Activated CD4-positive, alpha-beta T cell treated with anti-CD3 and anti-CD28 coated beads, Interleukin-2, amount 10 ng/mL, durations not matched to agents 7 days and 5 days (primary cell): ENCODE measurements around the gene NMUR1. TPM values are rescaled to one million over a fixed set of nuclear protein-coding genes. Genes with fewer than 3 reads are reported as not detected.
"Not testable (repeated sequence)": the region's sequence is repeated elsewhere in the genome, so short reads cannot be mapped to it uniquely, and the experiment has no call there.

Experiments
- CTCF ChIA-PET: fragments of 350-600 bp; sonication (Branson Sonifier 250); formaldehyde crosslinking; loops from one replicate; lab custom pipeline; 2021; ENCODE audit warnings: antibody characterized with exemption; lab: Charles Lee
- POLR2A ChIA-PET: fragments of 350-600 bp; sonication (Branson Sonifier 250); formaldehyde crosslinking; loops from one replicate; lab custom pipeline; 2021; ENCODE audit warnings: antibody characterized with exemption; lab: Charles Lee
- DNase-seq: peaks from one replicate; pipeline ENCODE4 v3.0.0-alpha.2; 2020
- H3K27ac Mint-ChIP-seq: one replicate; pipeline ENCODE4 v1.8.0; 2021; ENCODE audit warnings: mild to moderate bottlenecking, moderate library complexity, mixed read lengths
- H3K27me3 Mint-ChIP-seq: one replicate; pipeline ENCODE4 v1.8.0; 2021; ENCODE audit warnings: mixed read lengths
- H3K36me3 Mint-ChIP-seq: one replicate; pipeline ENCODE4 v1.8.0; 2021; ENCODE audit warnings: low read depth, mixed read lengths
- H3K4me1 Mint-ChIP-seq: one replicate; pipeline ENCODE4 v1.8.0; 2021; ENCODE audit warnings: mixed read lengths
- H3K4me3 Mint-ChIP-seq: one replicate; pipeline ENCODE4 v1.8.0; 2021; ENCODE audit warnings: mild to moderate bottlenecking, moderate library complexity, mixed read lengths
- H3K9me3 Mint-ChIP-seq: one replicate; pipeline ENCODE4 v1.8.0; 2021; ENCODE audit warnings: mixed read lengths
- total RNA-seq, 2 experiments: library from RNA; stranded (reverse); gene quantifications; one replicate each; pipeline ENCODE4 v1.2.3, GENCODE V29; 2021

The NMUR1 gene
- total RNA-seq, 2 experiments from 2014 or later = 0.47 to 0.60 TPM

DNA sequence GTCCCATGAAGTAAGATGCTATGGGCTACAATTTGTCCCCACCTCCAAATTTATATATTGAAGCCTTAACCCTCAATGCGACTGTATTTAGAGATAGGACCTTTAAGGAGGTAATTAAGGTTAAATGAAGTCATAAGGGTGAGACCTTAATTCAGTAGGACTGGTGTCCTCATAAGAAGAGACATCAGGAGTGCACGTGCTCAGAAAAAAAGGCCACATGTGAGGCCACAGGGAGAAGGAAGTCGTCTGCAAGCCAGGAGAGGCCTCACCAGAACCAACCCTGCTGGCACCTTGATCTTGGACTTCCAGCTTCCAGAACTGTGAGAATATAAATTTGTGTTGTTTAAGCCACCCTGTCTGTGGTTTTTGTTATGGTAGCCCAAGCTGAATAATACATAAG is 36.9 kb upstream of the NMUR1 start:
- no peaks in the 10 kb centered on the region for H3K27me3 Mint-ChIP-seq
- no peaks in the 10 kb centered on the region for H3K9me3 Mint-ChIP-seq
- POLR2A ChIA-PET = no interaction called here
- CTCF ChIA-PET = interaction anchor here (0.8 kb wide), 2 partner anchors 62 to 170 kb away, joined by 3 read pairs; no protein-coding TSS in a partner anchor
- H3K36me3 Mint-ChIP-seq = no peaks in the 10 kb centered on the region
- H3K4me3 Mint-ChIP-seq = no peak overlapping the region
- DNase-seq = no peak
- H3K27ac Mint-ChIP-seq = no peak overlapping the region
- H3K4me1 Mint-ChIP-seq = peaks cover 5% of the 10 kb centered on the region

DNA sequence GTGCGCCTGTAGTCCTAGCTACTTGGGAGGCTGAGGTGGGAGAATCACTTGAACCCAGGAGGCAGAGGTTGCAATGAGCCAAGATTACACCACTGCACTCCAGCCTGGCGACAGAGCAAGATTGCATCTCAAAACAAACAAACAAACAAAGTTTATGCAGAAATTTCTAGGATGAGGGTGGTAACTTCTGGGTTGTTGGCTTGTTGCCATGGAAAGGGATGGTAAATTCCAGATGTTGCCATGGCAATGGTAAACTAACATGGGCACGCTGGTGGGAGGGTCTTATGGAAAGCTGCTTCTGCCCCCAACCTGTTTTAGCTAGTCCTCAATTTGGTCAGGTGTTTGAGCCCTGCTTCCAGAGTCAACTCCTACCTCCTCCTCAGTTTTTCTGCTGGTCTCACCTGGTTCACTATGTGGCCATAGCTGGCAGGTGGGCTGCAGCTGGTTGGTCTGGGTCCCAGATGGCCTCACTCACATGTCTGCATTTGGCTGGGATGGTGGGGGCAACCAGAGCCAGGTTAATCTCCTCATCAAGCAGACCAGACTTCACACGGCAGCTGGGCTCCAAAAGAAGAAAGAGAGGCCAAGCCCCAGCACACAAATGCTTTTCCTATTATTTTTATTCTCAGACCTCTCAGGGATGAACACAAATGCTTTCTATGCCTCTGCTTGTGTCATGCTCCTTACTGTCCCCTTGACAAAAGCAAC is 35.8 kb upstream of the NMUR1 start:
- POLR2A ChIA-PET = no interaction called here
- Mint-ChIP-seq H3K9me3 (no peaks in the 10 kb centered on the region), H3K36me3 (no peaks in the 10 kb centered on the region), H3K4me3 (no peak overlapping the region), H3K27me3 (no peaks in the 10 kb centered on the region), H3K4me1 (peaks cover 5% of the 10 kb centered on the region), H3K27ac (no peak overlapping the region)
- CTCF ChIA-PET = interaction anchor here (0.7 to 1.2 kb wide), 3 partner anchors 9 to 36 kb away, joined by 3 to 4 read pairs (median 4); no protein-coding TSS in a partner anchor
- DNase-seq = no peak

DNA sequence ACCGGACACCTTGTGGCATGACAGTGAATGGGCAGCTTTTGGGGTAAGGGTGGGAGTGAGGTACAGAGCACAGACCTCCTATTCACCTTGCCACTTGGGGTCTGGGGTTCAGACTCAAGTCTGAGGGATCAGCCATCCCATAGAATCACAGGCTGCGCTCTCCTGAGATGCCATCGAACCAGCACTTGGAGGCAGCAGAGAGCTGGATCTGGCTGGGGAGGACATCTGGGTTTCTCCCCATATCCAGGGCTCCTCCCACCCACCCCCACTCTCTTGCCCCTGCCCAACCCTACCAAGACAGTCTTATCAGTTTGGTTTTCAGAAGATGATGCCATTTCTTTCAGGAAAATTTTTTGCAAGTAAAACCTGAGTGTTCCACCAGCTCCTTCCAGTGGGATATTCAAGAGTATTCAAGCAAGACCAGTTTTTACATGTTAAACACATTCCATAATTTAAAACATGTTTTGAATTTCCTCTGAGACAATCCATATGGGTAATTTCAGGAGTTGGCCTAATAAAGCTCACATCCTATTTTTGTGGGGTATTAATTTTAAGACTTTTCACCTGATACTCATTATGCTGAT is 33.2 kb upstream of the NMUR1 start:
- Mint-ChIP-seq H3K27ac (no peak overlapping the region), H3K27me3 (no peaks in the 10 kb centered on the region), H3K9me3 (no peaks in the 10 kb centered on the region), H3K4me3 (no peak overlapping the region), H3K36me3 (no peaks in the 10 kb centered on the region), H3K4me1 (peaks cover 2% of the 10 kb centered on the region)
- ChIA-PET POLR2A (interaction anchor here (0.6 kb wide), 1 partner anchor 66 kb away, joined by 4 read pairs; no protein-coding TSS in a partner anchor), CTCF (interaction anchor here (0.5 to 2.2 kb wide), 12 partner anchors 8 to 83 kb away, joined by 3 to 12 read pairs (median 4); no protein-coding TSS in a partner anchor)
- peak; percentile 41 for DNase-seq

DNA sequence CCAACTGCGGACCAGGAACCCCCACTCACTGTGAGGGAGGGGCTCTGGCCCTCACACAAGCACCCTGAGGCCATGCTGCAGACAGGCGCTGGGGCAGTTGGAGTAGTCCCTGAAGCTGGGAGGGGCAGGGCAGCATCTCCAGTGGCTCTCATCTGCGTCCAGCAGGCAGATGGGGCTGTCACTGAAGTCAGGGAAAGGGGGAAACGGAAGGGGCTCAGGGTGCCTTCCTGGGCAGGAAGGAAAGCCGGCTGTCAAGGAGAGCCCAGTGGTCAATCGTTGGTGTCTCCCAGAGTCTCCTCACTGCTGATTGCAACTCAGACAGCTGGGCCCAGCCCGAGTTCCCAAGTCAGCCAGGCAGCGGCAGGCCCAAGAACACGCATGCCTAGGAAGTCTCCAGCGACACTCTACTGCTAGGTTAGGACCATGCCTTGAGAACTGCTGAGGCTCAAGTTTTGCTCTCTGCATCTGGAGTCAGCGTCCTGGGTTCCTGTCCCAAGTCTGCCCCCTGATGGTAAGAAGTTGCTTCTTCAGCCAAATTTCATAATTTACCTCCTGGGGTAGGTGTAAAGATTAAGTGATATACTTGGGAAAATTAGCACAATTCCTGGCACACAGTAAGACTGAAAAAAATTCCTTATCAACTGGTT is 27.4 kb upstream of the NMUR1 start:
- ChIA-PET POLR2A (no interaction called here), CTCF (interaction anchor here (1.2 to 2.4 kb wide), 9 partner anchors 11 to 93 kb away, joined by 3 to 9 read pairs (median 6); partner anchors contain the start of gene NCL)
- H3K36me3 Mint-ChIP-seq = peaks cover 12% of the 10 kb centered on the region
- peaks cover 8% of the 10 kb centered on the region for H3K27me3 Mint-ChIP-seq
- peaks cover 11% of the 10 kb centered on the region for H3K9me3 Mint-ChIP-seq
- peak overlapping the region; percentile 75 for H3K27ac Mint-ChIP-seq
- peaks cover 33% of the 10 kb centered on the region for H3K4me1 Mint-ChIP-seq
- DNase-seq = peak; percentile 79
- H3K4me3 Mint-ChIP-seq = no peak overlapping the region

DNA sequence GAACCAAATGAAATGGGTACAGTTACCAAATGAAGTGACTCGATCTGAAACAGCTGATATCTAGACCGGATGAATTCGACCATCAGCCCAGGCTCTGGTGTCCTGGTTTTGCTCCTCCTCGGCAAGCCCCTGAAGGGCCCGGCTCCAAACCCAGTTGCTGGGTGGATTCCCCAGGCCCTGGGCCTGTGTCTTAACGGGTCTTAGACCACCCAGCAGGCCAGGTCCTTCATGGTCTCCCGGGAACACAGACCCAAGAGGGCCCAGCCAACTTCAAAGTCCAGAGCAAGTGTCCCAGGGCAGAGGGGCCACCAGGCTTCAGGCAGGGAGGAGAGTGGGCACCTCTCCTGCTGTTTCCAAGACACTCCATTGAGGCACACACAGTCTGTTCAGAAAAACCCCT is 26.7 kb upstream of the NMUR1 start:
- POLR2A ChIA-PET = no interaction called here
- no peak for DNase-seq
- Mint-ChIP-seq H3K27me3 (peaks cover 9% of the 10 kb centered on the region), H3K9me3 (peaks cover 13% of the 10 kb centered on the region), H3K4me3 (no peak overlapping the region), H3K4me1 (peaks cover 33% of the 10 kb centered on the region), H3K36me3 (peaks cover 13% of the 10 kb centered on the region), H3K27ac (peak overlapping the region; percentile 75)
- CTCF ChIA-PET = interaction anchor here (0.9 to 2.4 kb wide), 8 partner anchors 12 to 75 kb away, joined by 3 to 9 read pairs (median 4); no protein-coding TSS in a partner anchor

DNA sequence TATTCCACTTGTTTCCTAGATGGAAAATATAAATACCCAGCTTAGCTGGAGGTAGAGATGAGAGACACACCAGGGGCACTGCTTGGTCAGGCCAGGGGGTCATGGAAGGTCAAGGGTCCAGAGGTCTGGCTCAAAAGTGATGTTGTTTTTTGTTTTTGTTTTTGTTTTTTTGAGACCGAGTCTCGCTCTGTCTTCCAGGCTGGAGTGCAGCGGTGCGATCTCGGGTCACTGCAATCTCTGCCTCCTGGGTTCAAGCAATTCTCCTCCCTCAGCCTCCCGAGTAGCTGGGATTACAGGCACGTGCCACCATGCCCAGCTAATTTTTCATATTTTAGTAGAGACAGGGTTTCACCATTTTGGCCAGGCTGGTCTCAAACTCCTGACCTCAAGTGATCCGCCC is 26.3 kb upstream of the NMUR1 start:
- Mint-ChIP-seq H3K36me3 (peaks cover 13% of the 10 kb centered on the region), H3K4me1 (peaks cover 33% of the 10 kb centered on the region)
- CTCF ChIA-PET = interaction anchor here (0.9 to 2.2 kb wide), 9 partner anchors 9 to 74 kb away, joined by 3 to 7 read pairs (median 5); no protein-coding TSS in a partner anchor

DNA sequence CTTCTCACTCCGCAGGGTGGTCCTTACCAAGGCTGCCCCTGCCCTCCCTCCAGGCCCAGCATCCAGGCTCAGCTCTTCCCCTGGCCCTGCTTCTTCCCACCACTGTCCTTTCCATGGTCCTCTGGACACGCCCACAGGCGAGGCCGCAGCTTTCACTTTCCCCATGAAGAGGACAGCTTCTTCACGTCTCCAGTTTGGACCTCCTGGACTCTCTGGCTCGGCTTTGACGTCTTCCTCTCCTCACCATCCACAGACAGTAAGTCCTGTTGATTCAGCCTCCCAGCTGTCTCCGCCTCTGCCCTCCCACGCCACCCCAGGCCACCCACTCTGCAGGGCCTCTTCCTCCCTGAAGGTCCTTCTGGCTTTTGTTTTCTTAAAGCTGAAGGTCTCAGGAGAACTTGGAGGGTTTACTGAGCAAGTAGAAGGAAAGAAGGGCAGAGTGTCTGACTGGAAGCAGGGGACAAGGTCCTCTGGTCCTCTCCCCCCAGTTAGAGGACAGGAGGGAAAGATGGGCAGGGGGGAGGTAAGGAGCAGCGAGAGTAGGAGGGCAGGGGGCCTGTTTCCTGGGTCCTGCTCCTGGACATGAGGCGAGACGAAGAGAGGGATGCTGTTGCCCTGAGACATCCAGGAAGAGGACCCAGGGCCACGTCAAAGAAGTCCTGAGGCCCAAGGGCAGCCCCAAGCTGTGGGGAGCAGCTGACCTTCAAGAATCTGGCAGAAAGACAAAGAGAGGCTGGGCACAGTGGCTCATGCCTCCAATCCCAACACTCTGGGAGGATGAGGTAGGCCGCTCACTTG is 24.7 kb upstream of the NMUR1 start:
- peaks cover 14% of the 10 kb centered on the region for H3K27me3 Mint-ChIP-seq
- POLR2A ChIA-PET = no interaction called here
- H3K4me1 Mint-ChIP-seq = peaks cover 35% of the 10 kb centered on the region
- peak overlapping the region; percentile 78 for H3K27ac Mint-ChIP-seq
- CTCF ChIA-PET = interaction anchor here (0.6 to 2.2 kb wide), 9 partner anchors 8 to 90 kb away, joined by 3 to 7 read pairs (median 5); no protein-coding TSS in a partner anchor
- no peak for DNase-seq
- H3K4me3 Mint-ChIP-seq = peak overlapping the region; percentile 38
- H3K36me3 Mint-ChIP-seq = peaks cover 17% of the 10 kb centered on the region
- H3K9me3 Mint-ChIP-seq = peaks cover 16% of the 10 kb centered on the region

More for the DNA sequence above, 26.3 kb upstream of the NMUR1 start:
- DNase-seq, POLR2A ChIA-PET, H3K4me3 Mint-ChIP-seq, H3K27ac Mint-ChIP-seq, H3K27me3 Mint-ChIP-seq: not testable (repeated sequence)
- H3K9me3 Mint-ChIP-seq = peaks cover 13% of the 10 kb centered on the region

DNA sequence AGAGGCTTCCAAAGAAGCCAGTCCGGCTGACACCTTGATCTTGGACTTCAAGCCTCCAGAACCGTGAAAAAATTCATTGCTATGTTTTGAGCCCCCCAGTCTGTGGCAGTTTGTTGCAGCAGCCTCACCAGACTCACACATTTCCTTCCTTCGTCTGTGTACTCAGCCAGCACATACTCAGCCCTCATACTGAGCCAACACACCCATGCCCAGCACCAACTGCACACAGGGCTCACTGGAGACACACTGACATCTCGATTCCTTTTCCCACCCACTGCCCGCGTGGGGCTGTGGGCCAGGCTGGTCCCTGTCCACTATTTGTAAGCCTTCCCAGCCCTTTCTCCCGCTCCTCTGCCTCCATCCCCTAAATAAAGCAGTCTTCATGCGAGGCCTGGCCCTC is 24.1 kb upstream of the NMUR1 start:
- Mint-ChIP-seq H3K36me3 (peaks cover 20% of the 10 kb centered on the region), H3K4me1 (peaks cover 40% of the 10 kb centered on the region), H3K4me3 (peak overlapping the region; percentile 38), H3K27ac (peak overlapping the region; percentile 78), H3K9me3 (peaks cover 16% of the 10 kb centered on the region), H3K27me3 (peaks cover 14% of the 10 kb centered on the region)
- ChIA-PET POLR2A (no interaction called here), CTCF (interaction anchor here (0.8 to 2.2 kb wide), 4 partner anchors 9 to 71 kb away, joined by 3 to 7 read pairs (median 6); no protein-coding TSS in a partner anchor)
- DNase-seq = no peak

DNA sequence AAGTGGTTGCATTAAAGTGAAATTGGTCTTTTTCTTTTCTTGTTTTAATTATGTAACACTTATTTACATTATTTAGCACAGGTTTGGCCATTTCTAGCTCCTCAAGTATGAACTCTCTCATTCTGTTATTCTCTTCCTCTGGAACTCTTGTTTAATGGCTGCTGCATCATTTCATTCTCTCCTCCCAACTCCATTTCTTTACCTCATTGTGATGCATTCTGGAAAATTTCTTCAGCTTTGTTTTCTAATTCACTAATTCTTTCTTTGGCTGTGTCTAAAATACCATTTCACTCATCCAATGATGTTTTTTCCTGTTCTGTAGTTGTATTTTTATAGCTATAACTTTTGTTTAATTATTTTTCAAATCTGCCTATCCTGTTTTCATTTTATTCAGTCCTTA is 22.5 kb upstream of the NMUR1 start:
- CTCF ChIA-PET = interaction anchor here (0.6 to 2.8 kb wide), 10 partner anchors 8 to 161 kb away, joined by 3 to 13 read pairs (median 4); partner anchors contain the start of gene NMUR1
- POLR2A ChIA-PET = no interaction called here
- no peak overlapping the region for H3K27ac Mint-ChIP-seq
- no peak overlapping the region for H3K4me3 Mint-ChIP-seq
- peaks cover 48% of the 10 kb centered on the region for H3K4me1 Mint-ChIP-seq
- H3K27me3 Mint-ChIP-seq = peaks cover 20% of the 10 kb centered on the region
- DNase-seq = no peak
- H3K36me3 Mint-ChIP-seq = peaks cover 22% of the 10 kb centered on the region
- peaks cover 16% of the 10 kb centered on the region for H3K9me3 Mint-ChIP-seq

DNA sequence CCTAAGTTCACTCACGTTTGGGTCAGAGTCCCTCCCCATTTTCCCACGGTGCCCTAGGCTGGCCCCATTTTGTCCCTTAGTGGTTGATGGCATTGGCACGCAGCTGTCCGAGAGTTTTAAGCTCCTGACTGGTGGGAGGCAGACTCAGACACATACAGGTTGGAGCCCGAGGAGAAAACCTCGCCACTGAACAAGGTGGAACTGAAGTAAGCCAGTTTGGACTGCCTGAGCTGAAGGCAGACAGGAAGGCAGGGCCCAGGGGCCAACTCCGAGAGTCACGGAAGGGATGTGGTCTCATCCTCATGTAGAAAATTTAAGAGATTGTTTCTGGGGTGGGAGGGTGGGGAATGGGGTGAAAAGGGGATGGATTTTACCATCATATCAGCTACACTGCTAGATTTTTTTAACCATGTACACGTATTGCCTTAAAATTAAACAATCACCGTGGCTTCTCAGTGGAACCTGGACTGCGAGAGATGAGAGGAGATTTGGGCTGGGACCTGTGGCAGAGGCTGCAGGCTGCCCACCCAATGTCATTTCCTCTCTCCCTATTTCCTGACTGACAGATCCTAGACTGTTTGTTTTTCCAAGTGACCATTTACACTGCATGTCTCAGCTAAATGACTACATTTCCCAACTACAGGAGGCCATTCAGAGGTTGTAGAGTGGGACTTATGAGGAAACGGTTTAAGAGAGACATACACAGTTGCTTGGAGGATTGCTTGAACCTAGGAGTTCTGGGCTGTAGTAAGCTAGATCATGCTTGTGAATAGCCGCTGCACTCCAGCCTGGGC is 19.4 kb upstream of the NMUR1 start:
- Mint-ChIP-seq H3K27me3 (peaks cover 20% of the 10 kb centered on the region), H3K36me3 (peaks cover 29% of the 10 kb centered on the region), H3K4me3 (no peak overlapping the region), H3K4me1 (peaks cover 49% of the 10 kb centered on the region), H3K27ac (peak overlapping the region; percentile 3), H3K9me3 (peaks cover 16% of the 10 kb centered on the region)
- ChIA-PET CTCF (interaction anchor here (0.6 to 1.2 kb wide), 3 partner anchors 32 to 1618 kb away, joined by 3 to 4 read pairs (median 3); no protein-coding TSS in a partner anchor), POLR2A (no interaction called here)
- DNase-seq = no peak

DNA sequence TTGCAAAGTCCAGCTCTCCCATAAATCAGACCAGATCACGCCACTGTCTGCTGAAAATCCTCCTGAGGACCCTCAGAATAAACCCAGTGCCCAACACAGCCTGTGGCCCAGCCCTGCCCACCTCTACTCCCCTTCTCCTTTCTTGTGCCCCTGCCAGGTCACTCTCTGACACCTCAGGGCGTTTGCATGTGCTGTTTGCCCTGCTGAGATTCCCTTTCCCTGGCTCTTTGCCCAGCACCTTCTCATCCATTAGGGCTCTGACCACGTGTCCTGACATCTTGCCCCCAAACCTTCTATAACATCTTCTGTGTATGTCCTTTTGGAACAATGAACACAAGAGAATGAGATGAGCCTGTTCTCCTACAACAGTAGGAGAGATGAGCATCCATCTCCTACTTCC is 18.5 kb upstream of the NMUR1 start:
- peak overlapping the region; percentile 72 for H3K27ac Mint-ChIP-seq
- peaks cover 28% of the 10 kb centered on the region for H3K36me3 Mint-ChIP-seq
- no peak for DNase-seq
- CTCF ChIA-PET = interaction anchor here (1.2 kb wide), 1 partner anchor 31 kb away, joined by 3 read pairs; no protein-coding TSS in a partner anchor
- POLR2A ChIA-PET = no interaction called here
- no peak overlapping the region for H3K4me3 Mint-ChIP-seq
- peaks cover 42% of the 10 kb centered on the region for H3K4me1 Mint-ChIP-seq
- peaks cover 20% of the 10 kb centered on the region for H3K27me3 Mint-ChIP-seq
- peaks cover 16% of the 10 kb centered on the region for H3K9me3 Mint-ChIP-seq
